HG03108 (cell line): ENCODE results near the gene TTC31.

ENCODE experiments used
- ATAC-seq: cut with Tn5 transposase; IDR thresholded peaks from one replicate; pipeline ENCODE4 v1.9.1; 2021; ENCODE audit warnings: moderate library complexity; ENCODE audit not compliant: unreplicated experiment

Gene TTC31

DNA sequence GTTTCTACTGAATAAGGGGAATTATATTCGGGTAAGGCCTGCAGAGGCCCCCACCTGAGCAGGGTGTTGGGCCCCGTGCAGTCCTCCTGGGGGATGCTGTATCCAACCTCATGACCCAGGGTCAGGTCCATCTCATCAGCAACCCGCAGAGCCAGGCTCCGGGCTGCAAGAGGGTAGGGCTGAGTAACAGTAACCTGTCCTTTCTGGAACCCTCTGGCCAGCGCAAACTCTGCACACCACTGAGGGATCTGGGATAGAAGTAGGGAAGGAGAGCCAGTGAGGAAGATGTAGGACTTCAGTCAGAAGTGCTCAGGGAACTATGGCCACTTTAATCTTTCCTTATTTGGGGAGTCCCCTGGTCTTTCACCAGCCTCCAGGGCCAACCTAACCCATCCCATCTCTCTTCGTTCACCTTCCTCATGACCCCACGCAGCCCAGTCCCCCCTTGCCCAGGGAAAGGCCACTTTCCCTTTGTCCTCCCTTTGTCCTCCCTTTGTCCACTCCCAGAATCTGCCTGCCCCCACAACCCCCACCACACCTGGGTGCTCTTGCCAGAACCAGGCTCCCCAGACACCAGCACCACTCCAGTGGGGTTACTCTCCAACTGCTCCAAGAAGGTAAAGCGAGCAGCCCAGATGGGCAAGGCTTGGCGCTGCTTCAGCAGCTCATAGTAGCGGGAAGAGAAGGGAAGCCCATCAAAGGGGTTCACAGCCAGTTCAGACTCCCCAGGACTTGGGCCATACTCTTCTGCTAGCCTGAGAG lies 42.3 kb downstream of the TTC31 start:
- ATAC-seq = no peak

DNA sequence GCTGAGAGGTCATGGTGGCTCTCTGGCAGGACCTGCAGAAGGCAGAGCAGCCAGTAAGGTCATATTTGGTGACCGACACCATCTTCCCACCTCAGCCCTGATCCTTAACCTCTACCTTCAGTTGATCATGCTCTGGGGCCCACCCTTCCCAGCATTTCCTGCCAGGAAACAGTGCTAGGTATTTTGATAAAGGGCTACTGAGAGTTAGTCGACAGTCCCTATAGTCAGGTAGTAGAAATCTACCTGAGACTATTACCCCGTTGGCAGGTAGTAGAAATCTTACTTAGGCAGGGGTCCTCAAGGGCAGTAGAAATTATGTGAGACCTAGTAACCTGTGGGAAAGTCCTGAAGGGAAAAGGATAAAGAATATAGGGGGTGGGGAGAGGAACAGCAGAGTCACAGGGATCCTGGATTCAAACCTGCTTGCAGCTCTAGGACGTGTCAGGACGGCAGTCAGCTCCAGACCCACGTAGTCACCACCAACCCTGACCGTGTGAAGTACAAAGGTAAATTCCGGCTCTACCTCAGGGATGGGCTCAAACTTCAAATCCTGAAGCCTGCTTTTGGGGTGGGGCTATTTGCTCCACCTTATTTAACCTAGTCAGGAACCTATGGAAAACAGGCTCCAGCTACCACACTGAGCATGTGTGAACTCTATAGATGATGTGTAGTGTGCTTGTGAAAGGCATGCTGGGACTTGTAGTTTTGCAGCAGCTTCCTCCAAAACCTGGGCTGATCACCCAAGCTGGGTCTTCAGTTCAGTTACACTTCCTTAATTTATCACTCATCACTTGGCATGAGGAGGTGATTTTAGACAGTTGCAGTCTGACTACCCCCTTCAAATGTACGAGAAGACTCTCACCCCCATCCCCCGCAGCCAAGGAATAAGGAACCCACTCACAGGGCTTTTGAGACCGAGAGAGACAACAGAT lies 43.1 kb downstream of the TTC31 start, which contains the start of gene DQX1:
Gene DQX1, minus strand, starts transcription at position 515 of the 932 bp plus-strand sequence. Its CDS starts 502 bp downstream, at position 13.
- ATAC-seq = no peak

DNA sequence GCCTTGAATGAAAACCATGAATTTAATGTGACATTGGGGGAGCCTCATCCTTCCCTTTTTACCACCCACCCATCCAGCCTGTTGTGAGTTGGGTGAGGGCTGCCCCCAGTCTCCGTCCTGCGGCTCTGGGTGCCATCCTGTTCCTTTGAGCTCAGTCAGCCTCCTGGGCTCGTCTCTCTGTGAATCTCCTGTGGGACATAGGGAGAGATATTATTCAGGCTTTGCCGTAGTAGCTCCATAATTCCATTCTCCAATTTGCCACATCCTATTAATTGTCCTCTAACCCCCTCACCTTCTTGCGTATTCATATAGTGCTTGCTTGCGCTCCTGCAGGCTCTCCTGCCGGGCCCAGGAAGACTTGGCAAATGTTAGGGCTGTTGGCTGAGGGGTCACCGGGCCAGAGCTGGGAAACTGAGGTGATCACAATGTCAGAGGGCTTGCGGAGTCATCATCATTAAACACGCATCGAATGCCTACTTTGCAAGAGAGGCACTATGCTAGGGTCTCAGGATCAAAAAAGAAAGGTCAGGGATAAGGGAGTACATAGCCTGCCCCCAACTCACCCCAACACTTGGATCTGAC lies 43.9 kb downstream of the TTC31 start:
- ATAC-seq = no peak

DNA sequence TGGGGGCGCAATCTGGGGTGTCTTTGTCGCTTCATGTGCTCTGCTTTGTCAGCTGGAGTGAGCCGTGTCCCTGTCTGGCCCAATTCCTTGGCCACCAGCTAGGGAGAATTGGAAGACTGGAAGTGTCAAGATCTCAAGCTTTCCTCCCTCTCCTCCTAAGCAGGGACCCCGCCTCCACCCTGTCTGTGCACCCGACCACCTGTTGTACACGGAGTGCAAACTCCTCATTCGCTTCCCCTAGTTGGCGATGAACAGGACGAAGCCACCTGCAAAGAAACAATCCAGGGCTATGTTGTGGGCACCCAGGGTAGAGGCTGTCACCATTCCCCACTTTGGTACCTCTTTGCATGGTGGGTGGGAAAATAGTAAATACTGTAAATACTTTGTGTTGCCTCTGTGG lies 44.9 kb downstream of the TTC31 start:
- ATAC-seq = no peak

DNA sequence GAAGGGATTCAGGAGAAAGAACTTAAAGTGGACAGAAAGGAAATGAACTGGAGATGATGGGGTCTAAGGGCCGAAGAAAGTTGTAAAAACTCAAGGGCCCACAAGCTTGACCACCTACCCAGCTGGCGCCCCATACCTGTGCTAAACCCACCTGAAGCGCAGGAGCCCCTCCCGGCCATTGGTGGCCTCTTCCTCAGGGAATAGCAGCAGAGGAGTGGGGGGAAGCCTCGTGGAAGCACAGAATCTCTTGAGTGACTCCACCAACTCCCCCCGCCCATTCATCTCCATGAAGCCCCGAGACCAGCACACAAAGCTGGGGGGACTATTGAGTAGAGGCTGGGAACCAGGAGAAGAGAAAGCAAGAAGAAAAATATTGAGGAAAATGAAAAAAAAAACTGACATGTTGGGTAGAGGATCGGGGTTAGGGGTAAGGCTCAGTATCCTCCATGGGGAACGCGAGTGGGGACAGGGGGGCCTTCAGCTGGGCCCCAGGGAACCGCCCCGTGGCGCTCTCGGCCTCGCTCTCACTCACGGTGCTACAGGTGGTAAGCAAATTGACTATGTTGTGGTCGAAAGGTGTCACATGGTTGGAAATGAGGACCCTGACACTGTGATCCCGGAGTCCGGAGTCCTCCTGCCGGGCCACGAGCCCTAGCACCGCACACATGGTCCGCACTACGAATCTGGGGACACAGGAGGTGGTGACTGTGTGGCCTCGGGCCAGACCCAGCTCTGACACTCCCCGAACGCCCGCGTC lies 45.9 kb downstream of the TTC31 start:
- peak; percentile 0 for ATAC-seq

DNA sequence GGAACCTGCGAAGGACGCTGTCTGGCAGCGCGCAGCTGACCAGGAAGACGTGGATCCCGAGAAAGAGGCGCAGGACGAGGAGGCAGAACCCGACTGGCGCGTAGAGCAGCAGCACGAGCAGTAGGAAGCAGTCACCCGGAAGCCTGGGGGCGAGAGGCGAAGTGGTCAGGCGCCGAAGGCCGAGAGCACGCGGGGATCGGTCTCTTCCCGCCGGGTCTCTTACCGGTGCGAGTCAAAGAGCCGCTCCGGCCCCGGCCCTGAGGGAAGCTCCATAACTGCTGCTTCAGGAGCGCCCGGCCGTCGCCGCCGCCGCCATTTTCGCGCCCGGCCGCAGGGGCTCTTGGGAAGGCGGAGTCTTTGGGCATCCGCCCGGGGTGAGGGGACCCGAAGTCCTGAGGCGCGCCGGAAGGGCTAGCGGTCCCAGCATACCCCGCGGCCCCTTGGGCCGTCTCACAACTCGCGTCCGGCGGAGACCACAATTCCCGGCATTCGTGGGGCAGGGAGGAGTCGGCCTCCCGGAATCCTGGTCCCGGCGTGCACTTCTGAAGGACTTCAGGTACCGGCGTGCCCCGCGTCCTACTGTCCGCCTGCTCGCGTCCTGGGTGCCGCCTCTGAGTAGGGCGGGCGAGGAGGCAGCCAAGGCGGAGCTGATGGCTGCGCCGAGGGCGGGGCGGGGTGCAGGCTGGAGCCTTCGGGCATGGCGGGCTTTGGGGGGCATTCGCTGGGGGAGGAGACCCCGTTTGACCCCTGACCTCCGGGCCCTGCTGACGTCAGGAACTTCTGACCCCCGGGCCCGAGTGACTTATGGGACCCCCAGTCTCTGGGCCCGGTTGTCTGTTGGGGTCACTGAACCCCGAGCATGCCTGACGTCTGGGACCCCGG lies 46.7 kb downstream of the TTC31 start, which contains the start of the genes AUP1 and HTRA2:
Gene AUP1, minus strand, starts transcription at position 350 of the 882 bp plus-strand sequence. Its CDS starts 77 bp downstream, at position 273.
Gene HTRA2, plus strand, starts transcription at position 577 of the 882 bp plus-strand sequence. Its CDS starts 74 bp downstream, at position 651.
- peak; percentile 78 for ATAC-seq

DNA sequence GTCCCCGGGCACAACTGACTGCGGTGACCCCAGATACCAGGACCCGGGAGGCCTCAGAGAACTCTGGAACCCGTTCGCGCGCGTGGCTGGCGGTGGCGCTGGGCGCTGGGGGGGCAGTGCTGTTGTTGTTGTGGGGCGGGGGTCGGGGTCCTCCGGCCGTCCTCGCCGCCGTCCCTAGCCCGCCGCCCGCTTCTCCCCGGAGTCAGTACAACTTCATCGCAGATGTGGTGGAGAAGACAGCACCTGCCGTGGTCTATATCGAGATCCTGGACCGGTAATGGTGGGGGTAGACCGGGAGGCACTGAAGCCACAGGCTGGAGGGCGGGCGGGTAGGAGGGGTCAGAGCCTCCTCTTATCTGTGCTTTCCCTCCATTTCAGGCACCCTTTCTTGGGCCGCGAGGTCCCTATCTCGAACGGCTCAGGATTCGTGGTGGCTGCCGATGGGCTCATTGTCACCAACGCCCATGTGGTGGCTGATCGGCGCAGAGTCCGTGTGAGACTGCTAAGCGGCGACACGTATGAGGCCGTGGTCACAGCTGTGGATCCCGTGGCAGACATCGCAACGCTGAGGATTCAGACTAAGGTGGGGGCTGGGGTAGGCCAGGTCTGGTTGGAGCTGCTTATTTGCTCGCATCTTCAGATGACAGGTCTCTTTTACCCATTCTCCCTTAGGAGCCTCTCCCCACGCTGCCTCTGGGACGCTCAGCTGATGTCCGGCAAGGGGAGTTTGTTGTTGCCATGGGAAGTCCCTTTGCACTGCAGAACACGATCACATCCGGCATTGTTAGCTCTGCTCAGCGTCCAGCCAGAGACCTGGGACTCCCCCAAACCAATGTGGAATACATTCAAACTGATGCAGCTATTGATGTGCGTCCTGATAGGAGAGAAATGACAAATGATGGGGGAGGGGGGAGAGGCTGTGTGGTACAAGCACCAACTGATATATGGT lies 47.6 kb downstream of the TTC31 start:
- ATAC-seq = peak; percentile 34

DNA sequence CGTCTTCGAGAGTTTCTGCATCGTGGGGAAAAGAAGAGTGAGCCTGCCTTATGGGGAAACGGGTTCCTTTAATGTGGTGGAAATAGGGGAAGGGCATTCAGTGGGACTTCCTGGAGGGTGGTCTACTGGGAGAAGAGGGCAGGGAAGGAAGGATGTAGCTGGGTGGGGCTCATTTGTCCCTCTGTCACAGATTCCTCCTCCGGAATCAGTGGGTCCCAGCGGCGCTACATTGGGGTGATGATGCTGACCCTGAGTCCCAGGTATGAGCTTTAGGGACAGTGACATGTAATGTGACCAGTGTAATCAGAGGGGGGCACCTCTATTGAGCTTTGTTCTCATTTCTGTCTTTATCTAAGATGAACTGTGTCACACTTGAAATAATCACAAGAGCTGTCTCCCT lies 48.8 kb downstream of the TTC31 start:
- ATAC-seq = no peak

DNA sequence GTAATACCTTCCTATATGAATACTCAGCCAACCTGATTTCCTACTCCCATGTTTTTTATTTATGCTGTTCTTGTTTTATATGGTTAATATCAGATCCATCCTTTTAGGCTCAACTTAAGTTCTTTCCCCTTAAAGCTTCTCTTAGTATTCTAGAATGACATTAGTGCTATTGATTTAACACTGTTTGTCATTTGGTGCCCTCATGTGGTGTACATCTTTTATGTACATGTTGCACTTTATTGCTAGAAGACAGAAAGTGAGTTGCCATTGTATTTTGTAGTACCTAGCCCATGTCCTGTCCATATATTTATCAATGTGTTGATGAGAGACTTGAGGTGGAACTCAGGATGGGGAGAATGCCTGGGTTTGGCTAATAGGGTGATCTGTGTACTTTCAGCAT lies 49.3 kb downstream of the TTC31 start:
- ATAC-seq = no peak

DNA sequence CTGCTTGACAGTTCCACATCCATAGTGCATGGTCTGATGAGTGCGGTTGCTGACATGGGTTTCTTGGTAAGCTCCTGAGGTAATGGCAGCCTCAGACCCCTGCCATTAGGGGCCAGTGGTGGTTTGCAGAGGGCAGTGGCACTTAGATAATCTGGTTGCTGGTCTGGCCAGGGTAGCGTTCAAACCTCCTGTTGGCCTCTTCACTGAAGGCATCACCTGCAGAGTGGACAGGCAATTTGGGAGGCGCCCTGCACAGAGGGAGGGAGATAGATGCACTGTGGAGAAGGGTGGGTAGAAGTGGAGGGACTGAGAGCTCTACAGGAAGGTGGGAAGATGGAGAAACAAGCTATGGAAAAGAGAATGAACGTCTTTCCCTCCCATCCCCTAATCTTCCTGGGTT lies 50.6 kb downstream of the TTC31 start:
- ATAC-seq = no peak

DNA sequence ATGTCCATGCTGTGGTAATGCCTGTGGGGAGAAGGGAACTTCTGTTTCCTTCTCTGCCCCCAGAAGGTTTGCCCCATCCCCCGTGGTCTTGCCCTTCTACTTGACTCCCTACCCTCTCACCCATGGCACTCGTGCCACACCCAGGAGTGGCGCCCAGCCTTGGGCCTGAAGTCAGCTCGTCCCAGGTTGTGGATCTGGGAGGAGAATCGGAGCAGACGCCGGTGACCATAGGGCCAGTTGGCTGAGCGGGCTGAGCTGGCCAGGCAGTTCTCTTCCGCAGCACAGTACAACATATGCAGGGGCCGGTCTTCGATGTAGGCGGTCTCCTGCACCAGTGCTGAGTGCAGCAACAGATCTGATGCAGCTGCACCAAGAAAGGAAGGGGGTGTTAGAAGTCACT lies 51.5 kb downstream of the TTC31 start:
- no peak for ATAC-seq

DNA sequence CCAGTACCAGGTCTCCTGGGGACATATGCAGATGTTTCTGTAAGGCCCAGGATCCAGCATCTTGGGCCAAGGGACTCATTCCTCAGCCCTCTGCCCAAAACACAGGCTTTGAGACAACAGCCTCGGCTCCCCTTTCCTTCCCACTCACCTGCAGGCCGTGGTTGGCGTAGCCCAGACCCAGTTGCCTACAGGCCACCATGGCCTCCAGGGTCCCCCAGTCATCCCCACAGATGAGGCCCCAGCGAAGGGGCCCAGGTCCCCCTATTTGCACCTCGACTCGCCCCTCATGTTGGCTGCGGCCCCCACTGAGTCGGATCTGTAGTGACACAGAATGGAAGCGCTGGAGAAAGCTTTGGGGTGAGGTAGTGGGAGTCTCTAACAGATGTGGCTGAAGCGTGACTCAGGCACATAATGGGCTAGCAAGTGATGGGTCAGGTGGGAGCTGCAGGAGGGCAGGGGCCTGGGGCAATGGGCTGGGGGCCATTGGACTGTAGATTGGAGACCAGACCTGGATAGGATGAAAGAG lies 52.6 kb downstream of the TTC31 start:
- ATAC-seq = no peak

DNA sequence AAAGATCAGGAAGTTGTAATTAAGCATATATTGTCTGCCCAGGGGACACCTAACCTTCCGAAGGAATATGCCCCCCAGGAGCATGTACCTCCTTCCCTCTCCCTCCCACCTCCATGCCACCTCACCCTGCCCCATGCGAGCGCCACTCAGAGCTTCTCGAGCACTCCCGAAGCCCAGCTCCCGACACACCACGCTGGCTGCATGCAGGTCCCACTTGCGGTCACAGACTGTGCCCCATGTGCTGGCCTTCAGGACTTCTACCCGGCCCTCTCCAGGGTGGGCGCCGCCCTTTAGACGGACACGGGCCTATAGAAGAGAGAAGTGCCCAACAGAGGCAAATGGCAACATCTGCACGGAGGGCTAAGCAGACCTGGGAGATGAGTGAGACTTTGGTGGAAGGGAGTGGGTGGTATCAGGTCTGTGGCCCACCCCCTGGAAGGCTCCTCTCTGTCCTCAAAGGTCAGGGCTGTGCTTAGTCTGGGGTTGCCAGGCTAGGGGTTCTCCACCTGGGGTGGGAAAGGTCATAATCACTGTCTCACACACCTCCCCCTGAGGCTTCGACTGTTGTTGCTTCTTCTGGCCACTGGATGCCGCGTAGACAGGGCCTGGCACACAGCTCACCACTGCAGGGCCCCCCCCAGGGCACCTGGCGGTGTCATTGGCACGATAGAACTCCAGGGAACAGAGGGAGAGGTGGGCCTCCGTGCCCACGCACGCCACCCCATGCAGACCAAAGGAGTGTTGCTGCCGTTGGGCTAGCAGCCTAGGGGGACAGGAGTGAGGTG lies 53.5 kb downstream of the TTC31 start:
- ATAC-seq = no peak

DNA sequence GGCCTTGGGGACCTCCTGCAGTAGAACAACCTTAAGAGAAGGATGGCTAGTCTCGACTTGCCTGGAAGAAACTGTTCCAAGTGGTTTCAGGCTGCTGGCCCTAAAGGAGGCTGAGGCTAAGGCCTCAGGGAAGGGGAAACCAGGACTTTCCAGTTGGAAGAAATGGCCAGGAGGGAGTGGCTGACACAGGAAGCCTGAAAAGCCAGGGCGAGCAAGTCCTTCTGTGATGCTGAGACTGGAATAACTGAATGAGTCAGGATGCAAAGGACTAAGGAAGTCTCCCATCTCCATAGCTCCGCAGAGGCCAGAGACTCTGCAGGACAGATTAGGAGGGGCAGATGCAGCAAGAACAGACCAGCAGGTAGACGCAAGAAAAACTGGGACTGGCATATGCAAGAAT lies 54.3 kb downstream of the TTC31 start:
- ATAC-seq = no peak

DNA sequence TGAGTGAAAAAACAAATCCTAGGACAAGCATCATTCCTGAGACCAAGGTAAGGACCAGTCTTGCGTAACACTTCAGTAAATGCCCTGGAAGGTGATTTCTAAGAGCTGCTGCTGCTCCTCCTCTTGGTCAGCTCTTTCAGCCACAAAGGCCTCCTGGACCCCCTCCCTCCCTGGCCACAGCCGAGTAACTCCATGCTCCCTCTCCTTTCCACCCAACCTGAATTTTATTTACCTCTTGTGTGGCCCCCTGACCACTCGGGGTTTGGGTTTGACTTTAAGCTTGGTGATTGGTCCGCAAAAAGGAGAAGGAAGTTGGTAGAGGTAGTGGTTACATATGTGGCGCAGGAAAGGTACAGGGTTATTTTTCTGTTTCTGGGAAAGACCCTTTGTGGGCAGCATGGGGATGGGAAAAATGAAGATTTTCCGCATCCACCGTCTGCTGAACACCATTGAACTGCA lies 56.0 kb downstream of the TTC31 start:
- no peak for ATAC-seq

DNA sequence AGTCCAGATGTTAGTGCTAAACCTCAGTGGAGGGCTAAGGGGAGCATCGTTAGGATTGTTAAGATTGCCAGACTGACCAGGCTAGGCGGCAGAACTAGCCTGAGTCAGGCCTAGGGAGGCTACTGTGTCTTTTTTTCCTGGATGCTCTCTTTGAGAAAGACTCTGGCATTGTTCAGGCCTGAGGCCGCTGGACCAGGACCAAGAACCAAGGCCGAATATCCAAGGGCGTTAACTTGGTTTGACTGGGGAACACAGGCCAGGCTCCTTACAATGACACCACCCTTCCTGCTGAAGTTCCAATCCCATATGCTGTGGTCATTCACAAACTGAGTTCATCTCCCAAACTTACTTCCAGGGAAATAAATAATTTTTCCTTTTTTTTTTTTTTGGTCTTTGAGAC lies 57.4 kb downstream of the TTC31 start:
- no peak for ATAC-seq

DNA sequence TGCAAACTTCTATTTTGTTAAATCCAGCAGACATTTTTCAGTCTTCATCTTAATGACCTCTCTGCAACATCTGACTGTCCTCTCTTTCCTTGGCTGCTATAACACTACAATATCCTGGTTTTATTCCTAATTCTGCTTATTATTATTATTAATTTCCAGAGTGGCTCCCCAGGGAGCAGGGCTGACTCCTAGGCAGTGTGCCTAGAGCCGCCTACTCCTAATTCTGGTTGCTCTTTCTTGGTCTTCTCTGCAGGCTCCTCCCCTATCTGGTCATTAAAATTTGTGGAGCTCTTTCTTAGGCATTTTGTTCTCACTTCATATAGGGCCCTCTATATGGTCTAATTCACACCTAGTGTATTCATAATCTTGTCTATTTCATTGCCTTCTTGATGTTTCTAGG lies 60.1 kb downstream of the TTC31 start:
- no peak for ATAC-seq
